ENCODE measurements around the gene DOP1B.
"Not testable (repeated sequence)": the region's sequence is repeated elsewhere in the genome, so short reads cannot be mapped to it uniquely, and the experiment has no call there.

The DOP1B gene

GRCh38 chr21:36156815-36157670 lies at the start of gene DOP1B:
DOP1B (plus strand) TSS chr21:36156824; CDS start chr21:36164734, 7,910 bp downstream.
- peak in 1 of 2 donors; percentile 29 for DNase-seq (ENCODE audit: low read depth in 2 of 2)

- no peak for DNase-seq (ENCODE audit: low read depth in 2 of 2)
Measured at GRCh38 chr21:36109868-36110267, 46.8 kb upstream of the DOP1B start.

- DNase-seq (ENCODE audit: low read depth in 2 of 2), result no peak
Measured at GRCh38 chr21:36111238-36111637, 45.4 kb upstream of the DOP1B start.

GRCh38 chr21:36113647-36114428 lies 42.8 kb upstream of the DOP1B start:
- peak in 1 of 2 donors; percentile 35 for DNase-seq (ENCODE audit: low read depth in 2 of 2)

GRCh38 chr21:36115138-36115730 lies 41.4 kb upstream of the DOP1B start:
- DNase-seq (ENCODE audit: low read depth in 2 of 2), result no peak

- no peak for DNase-seq (ENCODE audit: low read depth in 2 of 2)
Measured at GRCh38 chr21:36117286-36117741, 39.3 kb upstream of the DOP1B start.

GRCh38 chr21:36120304-36120888 lies 36.2 kb upstream of the DOP1B start:
- DNase-seq (ENCODE audit: low read depth in 2 of 2), result no peak

- DNase-seq (ENCODE audit: low read depth in 2 of 2), result no peak
Measured at GRCh38 chr21:36122977-36123376, 33.6 kb upstream of the DOP1B start.

- DNase-seq (ENCODE audit: low read depth in 2 of 2), result no peak
Measured at GRCh38 chr21:36124395-36124794, 32.2 kb upstream of the DOP1B start.

GRCh38 chr21:36125512-36126207 lies 31.0 kb upstream of the DOP1B start:
- DNase-seq (ENCODE audit: low read depth in 2 of 2), result peak in 1 of 2 donors; percentile 35

- DNase-seq (ENCODE audit: low read depth in 2 of 2), result no peak
Measured at GRCh38 chr21:36126208-36126565, 30.4 kb upstream of the DOP1B start.

GRCh38 chr21:36126621-36127110 lies 30.0 kb upstream of the DOP1B start:
- DNase-seq (ENCODE audit: low read depth in 2 of 2), result no peak

- no peak for DNase-seq (ENCODE audit: low read depth in 2 of 2)
Measured at GRCh38 chr21:36127250-36127904, 29.2 kb upstream of the DOP1B start.

- no peak for DNase-seq (ENCODE audit: low read depth in 2 of 2)
Measured at GRCh38 chr21:36127977-36128376, 28.6 kb upstream of the DOP1B start.

- no peak for DNase-seq (ENCODE audit: low read depth in 2 of 2)
Measured at GRCh38 chr21:36129219-36129618, 27.4 kb upstream of the DOP1B start.

- DNase-seq (ENCODE audit: low read depth in 2 of 2), result not testable (repeated sequence)
Measured at GRCh38 chr21:36130414-36130762, 26.2 kb upstream of the DOP1B start.

GRCh38 chr21:36130839-36131238 lies 25.8 kb upstream of the DOP1B start:
- not testable (repeated sequence) for DNase-seq (ENCODE audit: low read depth in 2 of 2)

GRCh38 chr21:36132696-36133095 lies 23.9 kb upstream of the DOP1B start:
- no peak for DNase-seq (ENCODE audit: low read depth in 2 of 2)

- DNase-seq (ENCODE audit: low read depth in 2 of 2), result peak in 1 of 2 donors; percentile 48
Measured at GRCh38 chr21:36134803-36135390, 21.7 kb upstream of the DOP1B start, which contains the start of gene CBR3. CBR3 (plus strand) TSS chr21:36135079; CDS start chr21:36135193, 114 bp downstream.
